GM23338 (cell line): ENCODE measurements around the gene YPEL4. TPM values are rescaled to one million over a fixed set of nuclear protein-coding genes. Genes with fewer than 3 reads are reported as not detected.

Experiments used
- ATAC-seq: fragments of 200-7000 bp; cut with Tn5 transposase; 3 replicates; pipeline ENCODE4 v1.9.1; 2020
- DNase-seq: peaks from one replicate; pipeline ENCODE4 v3.0.0-alpha.2; 2015; ENCODE audit warnings: low spot score
- H2AFZ ChIP-seq: fragments of 200-600 bp; sonication (generic); 2 replicates; pipeline ENCODE4 v1.8.0; 2016; ENCODE audit warnings: antibody characterized with exemption, mild to moderate bottlenecking, moderate library complexity
- H3F3A ChIP-seq: fragments of 200-600 bp; sonication (generic); replicated peaks from 2 replicates; pipeline ENCODE4 v1.8.0; 2017; ENCODE audit warnings: antibody characterized with exemption, mixed run types, low read depth
- H3K27ac ChIP-seq: fragments of 200-600 bp; sonication (generic); 2 replicates; pipeline ENCODE4 v1.6.1; 2016; ENCODE audit warnings: low read depth
- H3K27me3 ChIP-seq: fragments of 200-600 bp; sonication (generic); 2 replicates; pipeline ENCODE4 v1.8.0; 2016; ENCODE audit warnings: mild to moderate bottlenecking, mixed run types, moderate library complexity; ENCODE audit not compliant: insufficient read depth
- H3K36me3 ChIP-seq: fragments of 200-600 bp; sonication (generic); 2 replicates; pipeline ENCODE4 v1.8.0; 2016; ENCODE audit warnings: mild to moderate bottlenecking; ENCODE audit not compliant: insufficient read depth
- H3K4me1 ChIP-seq: fragments of 200-600 bp; sonication (generic); 2 replicates; pipeline ENCODE4 v1.8.0; 2016; ENCODE audit warnings: mild to moderate bottlenecking, moderate library complexity; ENCODE audit not compliant: insufficient read depth
- H3K4me2 ChIP-seq: fragments of 200-600 bp; sonication (generic); 2 replicates; pipeline ENCODE4 v1.7.1; 2017; ENCODE audit warnings: mixed run types
- H3K4me3 ChIP-seq: fragments of 200-600 bp; sonication (generic); 2 replicates; pipeline ENCODE4 v1.6.1; 2016; ENCODE audit warnings: mixed run types
- H3K79me2 ChIP-seq: fragments of 200-600 bp; sonication (generic); replicated peaks from 2 replicates; pipeline ENCODE4 v1.8.0; 2017; ENCODE audit warnings: mild to moderate bottlenecking; ENCODE audit not compliant: insufficient read depth
- H3K9me2 ChIP-seq: fragments of 200-600 bp; sonication (generic); 2 replicates; pipeline ENCODE4 v1.8.0; 2017; ENCODE audit not compliant: insufficient read depth
- H4K20me1 ChIP-seq: fragments of 200-600 bp; sonication (generic); replicated peaks from 2 replicates; pipeline ENCODE4 v1.8.0; 2017; ENCODE audit warnings: mild to moderate bottlenecking; ENCODE audit not compliant: insufficient read depth
- H3K27ac Mint-ChIP-seq: 2 replicates; pipeline ENCODE4 v1.8.0; 2020; ENCODE audit warnings: inconsistent platforms, mild to moderate bottlenecking, moderate library complexity, mixed read lengths
- H3K27me3 Mint-ChIP-seq: 3 replicates; pipeline ENCODE4 v1.8.0; 2022; ENCODE audit warnings: low read depth, mild to moderate bottlenecking, moderate library complexity, mixed read lengths, inconsistent platforms; ENCODE audit not compliant: insufficient read depth, poor library complexity
- H3K36me3 Mint-ChIP-seq: 3 replicates; pipeline ENCODE4 v1.8.0; 2021; ENCODE audit warnings: low read depth, mild to moderate bottlenecking, inconsistent platforms, moderate library complexity, mixed read lengths
- H3K4me1 Mint-ChIP-seq: 3 replicates; pipeline ENCODE4 v1.8.0; 2020; ENCODE audit warnings: mild to moderate bottlenecking, inconsistent platforms, mixed read lengths
- H3K4me3 Mint-ChIP-seq: 3 replicates; pipeline ENCODE4 v1.8.0; 2021; ENCODE audit warnings: moderate library complexity, mild to moderate bottlenecking, inconsistent platforms, mixed read lengths
- H3K9me3 Mint-ChIP-seq: 3 replicates; pipeline ENCODE4 v1.8.0; 2020; ENCODE audit warnings: moderate library complexity, mild to moderate bottlenecking, inconsistent platforms, mixed read lengths
- CREB1 ChIP-seq: fragments of 250-450 bp; sonication (Bioruptor Pico); IDR thresholded peaks from 2 replicates; pipeline ENCODE4 v1.5.0; 2020; ENCODE audit warnings: low read depth, mild to moderate bottlenecking, moderate library complexity
- CTCF ChIP-seq, 2 experiments: fragments of 200-600 bp in 1 of 2; sonication (generic) in 1 of 2; conservative IDR thresholded peaks; 2 replicates each; pipeline versions ENCODE4 v1.5.1 to v1.6.1; 2016 to 2017; ENCODE audit warnings: antibody characterized with exemption in 2 of 2, low read depth in 2 of 2, mild to moderate bottlenecking in 2 of 2, moderate library complexity in 1 of 2
- ETS1 ChIP-seq: IDR thresholded peaks from 2 replicates; pipeline ENCODE4 v1.6.1; 2016; ENCODE audit warnings: antibody characterized with exemption
- EZH2phosphoT487 ChIP-seq: fragments of 200-600 bp; sonication (generic); IDR thresholded peaks from one replicate; pipeline ENCODE4 v1.8.1; 2018; ENCODE audit warnings: antibody characterized with exemption; ENCODE audit not compliant: unreplicated experiment
- JUNB ChIP-seq: IDR thresholded peaks from one replicate; pipeline ENCODE4 v1.6.1; 2016; ENCODE audit warnings: antibody characterized with exemption; ENCODE audit not compliant: unreplicated experiment
- STAT1 ChIP-seq: IDR thresholded peaks from one replicate; pipeline ENCODE4 v1.6.1; 2016; ENCODE audit warnings: antibody characterized with exemption; ENCODE audit not compliant: unreplicated experiment
- ZNF114 ChIP-seq: fragments of 250-450 bp; sonication (Bioruptor Pico); IDR thresholded peaks from 2 replicates; pipeline ENCODE4 v1.5.0; 2020; ENCODE audit warnings: mild to moderate bottlenecking, moderate library complexity
- ZNF331 ChIP-seq: fragments of 250-450 bp; sonication (Bioruptor Pico); IDR thresholded peaks from 2 replicates; pipeline ENCODE4 v1.5.0; 2020; ENCODE audit warnings: low read depth, mild to moderate bottlenecking, moderate library complexity
- polyA plus RNA-seq: library from polyadenylated mRNA; unstranded; fragments of >200 nt; fragmentation: Nextera tagmentation; extraction: Ambion mirVana; gene quantifications from 2 replicates; pipeline ENCODE4 v1.2.1, GENCODE V29; 2016
- total RNA-seq: library from RNA; depleted of rRNA; stranded (reverse); fragments of >200 nt; shearing (Covaris generic); gene quantifications from 2 replicates; pipeline ENCODE4 v1.2.3, GENCODE V29; 2014

Gene YPEL4
- total and polyA plus RNA-seq, 2 experiments from 2014 or later = 1.1 TPM; not detected in 1

- TF ChIP-seq CTCF (conservative IDR thresholded peaks at IDR 0.05; ENCODE audit: low read depth in 2 of 2) = no peak
- TF ChIP-seq JUNB = no peak
- no peak for TF ChIP-seq CREB1 (CRISPR knock-in tag)
These were observed 29.2 kb downstream of the YPEL4 start (continued) for GRCh38 chr11:57620467-57620866.

- no peaks in the 10 kb centered on the region for H3K27me3 ChIP-seq
- H3K4me3 Mint-ChIP-seq = no peak overlapping the region
- H3K9me2 ChIP-seq = no peaks in the 10 kb centered on the region
- no peak overlapping the region for H3K27ac Mint-ChIP-seq
- ATAC-seq = peak; percentile 47; the same call in 2 of the 3 replicates
- H3K4me1 ChIP-seq = no peaks in the 10 kb centered on the region
- no peaks in the 10 kb centered on the region for H4K20me1 ChIP-seq
- no peaks in the 10 kb centered on the region for H3K79me2 ChIP-seq
- peaks cover 9% of the 10 kb centered on the region for H3K27me3 Mint-ChIP-seq
- H3K27ac ChIP-seq = no peak overlapping the region
- peaks cover 25% of the 10 kb centered on the region; the same call in 2 of the 3 replicates for H3K9me3 Mint-ChIP-seq
- H3K36me3 ChIP-seq = no peaks in the 10 kb centered on the region
- H3K36me3 Mint-ChIP-seq = peaks cover 26% of the 10 kb centered on the region; the same call in 2 of the 3 replicates
- no peak overlapping the region for H3K4me2 ChIP-seq
- H2AFZ ChIP-seq = no peak overlapping the region
- no peaks in the 10 kb centered on the region for H3F3A ChIP-seq
- peak; percentile 57 for DNase-seq
- peak; percentile 64 to 70 for TF ChIP-seq CTCF (conservative IDR thresholded peaks at IDR 0.05; ENCODE audit: low read depth in 2 of 2)
- no peak for TF ChIP-seq ETS1
- no peaks in the 10 kb centered on the region for H3K4me1 Mint-ChIP-seq
- H3K4me3 ChIP-seq = no peak overlapping the region
These were observed 30.4 kb downstream of the YPEL4 start for GRCh38 chr11:57619331-57619730.

- Histone ChIP-seq H3K27ac (no peak overlapping the region), H3K4me1 (no peaks in the 10 kb centered on the region), H3K4me3 (no peak overlapping the region), H3K27me3 (no peaks in the 10 kb centered on the region), H2AFZ (no peak overlapping the region), H4K20me1 (no peaks in the 10 kb centered on the region), H3K9me2 (no peaks in the 10 kb centered on the region), H3K79me2 (no peaks in the 10 kb centered on the region), H3F3A (no peaks in the 10 kb centered on the region), H3K36me3 (no peaks in the 10 kb centered on the region), H3K4me2 (no peak overlapping the region)
- Mint-ChIP-seq H3K36me3 (peaks cover 29% of the 10 kb centered on the region), H3K9me3 (peaks cover 25% of the 10 kb centered on the region; the same call in 2 of the 3 replicates), H3K4me3 (no peak overlapping the region), H3K27ac (no peak overlapping the region), H3K4me1 (peaks cover 3% of the 10 kb centered on the region; the same call in 1 of the 3 replicates), H3K27me3 (peaks cover 9% of the 10 kb centered on the region)
- TF ChIP-seq ZNF114 (CRISPR knock-in tag) = no peak
- TF ChIP-seq CTCF (conservative IDR thresholded peaks at IDR 0.05; ENCODE audit: low read depth in 2 of 2) = no peak
- no peak for TF ChIP-seq JUNB
- no peak for TF ChIP-seq ETS1
- TF ChIP-seq ZNF331 (CRISPR knock-in tag) = no peak
- no peak for TF ChIP-seq EZH2phosphoT487
- no peak for TF ChIP-seq STAT1
- TF ChIP-seq CREB1 (CRISPR knock-in tag) = no peak
- no peak for ATAC-seq
- no peak for DNase-seq
These were observed 31.3 kb downstream of the YPEL4 start for GRCh38 chr11:57618438-57618837.
